Measurements from ENCODE around the gene ZNF738.
"Not testable (repeated sequence)": the region's sequence is repeated elsewhere in the genome, so short reads cannot be mapped to it uniquely, and the experiment has no call there.

ZNF738 gene

GRCh38 chr19:21358768-21359451 lies at the start of gene ZNF738:
Gene ZNF738 (plus strand): TSS chr19:21359000. CDS start chr19:21359141, 141 bp downstream.
- peak; percentile 98 for DNase-seq

GRCh38 chr19:21312807-21313206 lies 46.0 kb upstream of the ZNF738 start:
- not testable (repeated sequence) for DNase-seq

- DNase-seq: peak; percentile 51
Observed at GRCh38 chr19:21314676-21315075, 44.1 kb upstream of the ZNF738 start.

- DNase-seq: no peak
Observed at GRCh38 chr19:21317821-21318220, 41.0 kb upstream of the ZNF738 start.

GRCh38 chr19:21321134-21321533 lies 37.7 kb upstream of the ZNF738 start:
- no peak for DNase-seq

- peak; percentile 62 for DNase-seq
Observed at GRCh38 chr19:21321996-21322395, 36.8 kb upstream of the ZNF738 start.

- no peak for DNase-seq
Observed at GRCh38 chr19:21322528-21322927, 36.3 kb upstream of the ZNF738 start.

GRCh38 chr19:21323000-21323399 lies 35.8 kb upstream of the ZNF738 start:
- DNase-seq: no peak

- DNase-seq: no peak
Observed at GRCh38 chr19:21326169-21326568, 32.6 kb upstream of the ZNF738 start.

GRCh38 chr19:21328406-21328805 lies 30.4 kb upstream of the ZNF738 start:
- DNase-seq: no peak

- peak; percentile 96 for DNase-seq
Observed at GRCh38 chr19:21328885-21329605, 29.8 kb upstream of the ZNF738 start, which contains the start of gene ZNF708. Gene ZNF708 (minus strand): TSS chr19:21329410. CDS start chr19:21329212, 198 bp downstream.

- DNase-seq: no peak
Observed at GRCh38 chr19:21335721-21336120, 23.1 kb upstream of the ZNF738 start.

- not testable (repeated sequence) for DNase-seq
Observed at GRCh38 chr19:21344841-21345240, 14.0 kb upstream of the ZNF738 start.

GRCh38 chr19:21352830-21353229 lies 6.0 kb upstream of the ZNF738 start:
- DNase-seq: no peak

- DNase-seq: no peak
Observed at GRCh38 chr19:21362291-21362690, 3.5 kb downstream of the ZNF738 start.

- DNase-seq: no peak
Observed at GRCh38 chr19:21383980-21384582, 25.3 kb downstream of the ZNF738 start.

GRCh38 chr19:21396121-21396520 lies 37.3 kb downstream of the ZNF738 start:
- no peak for DNase-seq

- peak; percentile 98 for DNase-seq
Observed at GRCh38 chr19:21396893-21397572, 38.2 kb downstream of the ZNF738 start, which contains the start of gene ZNF493. Gene ZNF493 (plus strand): TSS chr19:21397133. CDS start chr19:21397238, 105 bp downstream.

GRCh38 chr19:21398851-21399250 lies 40.1 kb downstream of the ZNF738 start:
- no peak for DNase-seq

GRCh38 chr19:21402303-21402985 lies 43.6 kb downstream of the ZNF738 start:
- no peak for DNase-seq

GRCh38 chr19:21410166-21410565 lies 51.4 kb downstream of the ZNF738 start:
- no peak for DNase-seq

GRCh38 chr19:21422244-21422643 lies 63.4 kb downstream of the ZNF738 start:
- no peak for DNase-seq
